CD14-positive monocyte (primary cell): ENCODE results near the gene FGFBP1. TPM values are rescaled to one million over a fixed set of nuclear protein-coding genes. Genes with fewer than 3 reads are reported as not detected.

Experiments used
- DNase-seq, 3 donors: peaks; one replicate each; pipeline ENCODE4 v3.0.0-alpha.2; 2011 to 2022
- H2AFZ ChIP-seq: 2 replicates; pipeline ENCODE4 v1.6.0; 2012; ENCODE audit warnings: mild to moderate bottlenecking, low read depth, low read length, inconsistent platforms; ENCODE audit not compliant: insufficient read depth, poor library complexity, severe bottlenecking
- H3K27ac ChIP-seq, 2 donors: 1 replicate in 1 of 2; 2 replicates in 1 of 2; pipeline ENCODE4 v1.5.1; 2012 to 2013; ENCODE audit warnings: low read length in 2 of 2, control low read depth in 1 of 2, inconsistent platforms in 1 of 2, low read depth in 1 of 2, mild to moderate bottlenecking in 1 of 2
- H3K27me3 ChIP-seq, 2 donors: one replicate each; pipeline versions ENCODE4 v1.6.0 to v1.6.1; 2011 to 2013; ENCODE audit warnings: low read length in 2 of 2; ENCODE audit not compliant: control insufficient read depth in 2 of 2, insufficient read depth in 2 of 2
- H3K36me3 ChIP-seq, 2 donors: replicated peaks in 1 of 2; 1 replicate in 1 of 2; 2 replicates in 1 of 2; pipeline versions ENCODE4 v1.5.1 to v1.6.1; 2012 to 2013; ENCODE audit warnings: low read length in 2 of 2, control low read depth in 1 of 2, inconsistent platforms in 1 of 2, mild to moderate bottlenecking in 1 of 2; ENCODE audit not compliant: insufficient read depth in 2 of 2, control insufficient read depth in 1 of 2
- H3K4me1 ChIP-seq, 2 donors: 1 replicate in 1 of 2; 2 replicates in 1 of 2; pipeline versions ENCODE4 v1.5.1 to v1.6.1; 2012 to 2013; ENCODE audit warnings: low read length in 2 of 2, control low read depth in 1 of 2, inconsistent platforms in 1 of 2, mild to moderate bottlenecking in 1 of 2, moderate library complexity in 1 of 2; ENCODE audit not compliant: insufficient read depth in 2 of 2, control insufficient read depth in 1 of 2
- H3K4me2 ChIP-seq: replicated peaks from 2 replicates; pipeline ENCODE3; 2012; ENCODE audit warnings: low read length, moderate library complexity, mild to moderate bottlenecking; ENCODE audit not compliant: poor library complexity, severe bottlenecking; ENCODE audit errors: extremely low read depth
- H3K4me3 ChIP-seq, 3 experiments: fragments of 200-600 bp in 1 of 3; sonication (generic) in 1 of 3; replicated peaks in 1 of 3; 1 replicate in 2 of 3; 2 replicates in 1 of 3; pipeline ENCODE4 v1.5.1; 2011 to 2013; ENCODE audit warnings: low read length in 3 of 3, mild to moderate bottlenecking in 3 of 3, control low read depth in 2 of 3, low read depth in 2 of 3, inconsistent platforms in 1 of 3, moderate library complexity in 1 of 3
- H3K79me2 ChIP-seq: 2 replicates; pipeline ENCODE4 v1.6.0; 2012; ENCODE audit warnings: mild to moderate bottlenecking, control low read depth, inconsistent platforms, low read length, moderate library complexity; ENCODE audit not compliant: insufficient read depth
- H3K9ac ChIP-seq: 2 replicates; pipeline ENCODE4 v1.6.0; 2017; ENCODE audit warnings: low read length, mild to moderate bottlenecking; ENCODE audit not compliant: insufficient read depth, poor library complexity, severe bottlenecking
- H3K9me3 ChIP-seq, 2 donors: replicated peaks in 1 of 2; 1 replicate in 1 of 2; 2 replicates in 1 of 2; pipeline versions ENCODE4 v1.5.1 to v1.6.1; 2012 to 2013; ENCODE audit warnings: low read length in 2 of 2, control low read depth in 1 of 2; ENCODE audit not compliant: control insufficient read depth in 1 of 2, insufficient read depth in 1 of 2
- H4K20me1 ChIP-seq: 2 replicates; pipeline ENCODE4 v1.6.0; 2012; ENCODE audit warnings: mild to moderate bottlenecking, low read length, control low read depth, moderate library complexity; ENCODE audit not compliant: insufficient read depth
- H3K27ac Mint-ChIP-seq, 7 donors: one replicate each; pipeline ENCODE4 v1.8.0; 2020; ENCODE audit warnings: mild to moderate bottlenecking in 7 of 7, mixed read lengths in 7 of 7, moderate library complexity in 6 of 7, inconsistent platforms in 2 of 7
- H3K27me3 Mint-ChIP-seq, 3 donors: one replicate each; pipeline ENCODE4 v1.8.0; 2021 to 2022; ENCODE audit warnings: low read depth in 3 of 3, mild to moderate bottlenecking in 3 of 3, mixed read lengths in 3 of 3, moderate library complexity in 3 of 3, inconsistent platforms in 1 of 3
- H3K36me3 Mint-ChIP-seq, 2 donors: one replicate each; pipeline ENCODE4 v1.8.0; 2020; ENCODE audit warnings: mixed read lengths in 2 of 2, inconsistent platforms in 1 of 2, mild to moderate bottlenecking in 1 of 2
- H3K4me1 Mint-ChIP-seq: one replicate; pipeline ENCODE4 v1.8.0; 2020; ENCODE audit warnings: mild to moderate bottlenecking, mixed read lengths
- H3K4me3 Mint-ChIP-seq, 2 donors: one replicate each; pipeline ENCODE4 v1.8.0; 2020; ENCODE audit warnings: mild to moderate bottlenecking in 2 of 2, mixed read lengths in 2 of 2, moderate library complexity in 1 of 2
- H3K9me3 Mint-ChIP-seq, 7 donors: one replicate each; pipeline ENCODE4 v1.8.0; 2020 to 2022; ENCODE audit warnings: mixed read lengths in 7 of 7, mild to moderate bottlenecking in 6 of 7, moderate library complexity in 6 of 7, inconsistent platforms in 2 of 7
- WGBS: methylation state at CpG from one replicate; pipeline ENCODE4 v1.1.5; 2013; ENCODE audit warnings: missing lambda C conversion rate; ENCODE audit not compliant: insufficient coverage; 5-methylcytosine and 5-hydroxymethylcytosine counted together
- intact Hi-C, 2 donors: fragments of 100-400 bp; cut with micrococcal nuclease; formaldehyde crosslinking; loops; one replicate each; pipeline versions ENCODE4 v1.15.0 to v1.15.1; 2023
- polyA plus RNA-seq, 3 donors: library from polyadenylated mRNA; depleted of rRNA in 1 of 3; unstranded in 2 of 3; stranded (reverse) in 1 of 3; fragments of 300-500 nt in 2 of 3; fragments of >200 nt in 1 of 3; fragmentation: Illumina TruSeq in 2 of 3; gene quantifications; 1 replicate in 2 of 3; 2 replicates in 1 of 3; pipeline ENCODE4 v1.2.3, GENCODE V29; 2012 to 2021
- TF ChIP-seq, protein P1 (sequence below): fragments of 200-600 bp; IDR thresholded peaks from one replicate; pipeline ENCODE4 v1.8.0; 2022; ENCODE audit warnings: antibody characterized with exemption, mild to moderate bottlenecking

Gene FGFBP1
- polyA plus RNA-seq, 3 donors: not detected

DNA sequence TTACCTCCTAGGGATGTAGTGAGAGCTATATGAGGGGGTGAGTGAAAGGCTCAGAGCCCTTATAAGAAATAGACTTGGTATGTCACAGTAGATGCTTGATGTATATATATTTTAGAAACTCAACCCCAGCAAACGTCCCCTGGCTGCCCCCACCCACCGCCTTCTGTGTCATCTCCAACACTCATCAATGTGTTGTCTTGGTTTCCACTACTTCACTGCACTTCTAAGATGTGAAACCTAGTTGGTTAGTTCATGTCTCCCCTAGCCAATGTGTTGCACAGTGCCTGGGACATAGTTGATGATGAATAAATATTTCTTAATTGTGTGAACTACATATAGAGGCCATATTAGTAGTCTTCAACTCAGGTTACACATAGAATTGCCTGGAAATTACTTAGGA is 20.0 kb upstream of the FGFBP1 start:
- Histone ChIP-seq H3K9me3 (no peaks in the 10 kb centered on the region), H3K79me2 (no peaks in the 10 kb centered on the region), H3K36me3 (no peaks in the 10 kb centered on the region), H3K9ac (no peak overlapping the region), H3K4me1 (peaks cover 15 to 19% of the 10 kb centered on the region in 2 donors), H4K20me1 (no peaks in the 10 kb centered on the region), H3K27me3 (no peaks in the 10 kb centered on the region), H3K4me2 (no peak overlapping the region), H3K27ac (no peak overlapping the region), H2AFZ (no peak overlapping the region), H3K4me3 (no peak overlapping the region)
- Mint-ChIP-seq H3K4me1 (peaks cover 19% of the 10 kb centered on the region), H3K27me3 (peaks cover 0 to under 1% (median 0%) of the 10 kb centered on the region in 3 donors), H3K27ac (no peak overlapping the region), H3K9me3 (peaks cover 5 to 9% (median 6%) of the 10 kb centered on the region in 7 donors), H3K4me3 (no peak overlapping the region), H3K36me3 (no peaks in the 10 kb centered on the region)
- DNase-seq: no peak
- intact Hi-C loops: loop anchor here (5.0 kb wide), 3 partner anchors 44 to 151 kb away; no protein-coding TSS in a partner anchor
- WGBS: no CpG with 5 or more reads among the region's 2 CpGs
- TF ChIP-seq, protein P1, sequence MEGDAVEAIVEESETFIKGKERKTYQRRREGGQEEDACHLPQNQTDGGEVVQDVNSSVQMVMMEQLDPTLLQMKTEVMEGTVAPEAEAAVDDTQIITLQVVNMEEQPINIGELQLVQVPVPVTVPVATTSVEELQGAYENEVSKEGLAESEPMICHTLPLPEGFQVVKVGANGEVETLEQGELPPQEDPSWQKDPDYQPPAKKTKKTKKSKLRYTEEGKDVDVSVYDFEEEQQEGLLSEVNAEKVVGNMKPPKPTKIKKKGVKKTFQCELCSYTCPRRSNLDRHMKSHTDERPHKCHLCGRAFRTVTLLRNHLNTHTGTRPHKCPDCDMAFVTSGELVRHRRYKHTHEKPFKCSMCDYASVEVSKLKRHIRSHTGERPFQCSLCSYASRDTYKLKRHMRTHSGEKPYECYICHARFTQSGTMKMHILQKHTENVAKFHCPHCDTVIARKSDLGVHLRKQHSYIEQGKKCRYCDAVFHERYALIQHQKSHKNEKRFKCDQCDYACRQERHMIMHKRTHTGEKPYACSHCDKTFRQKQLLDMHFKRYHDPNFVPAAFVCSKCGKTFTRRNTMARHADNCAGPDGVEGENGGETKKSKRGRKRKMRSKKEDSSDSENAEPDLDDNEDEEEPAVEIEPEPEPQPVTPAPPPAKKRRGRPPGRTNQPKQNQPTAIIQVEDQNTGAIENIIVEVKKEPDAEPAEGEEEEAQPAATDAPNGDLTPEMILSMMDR: no peak

DNA sequence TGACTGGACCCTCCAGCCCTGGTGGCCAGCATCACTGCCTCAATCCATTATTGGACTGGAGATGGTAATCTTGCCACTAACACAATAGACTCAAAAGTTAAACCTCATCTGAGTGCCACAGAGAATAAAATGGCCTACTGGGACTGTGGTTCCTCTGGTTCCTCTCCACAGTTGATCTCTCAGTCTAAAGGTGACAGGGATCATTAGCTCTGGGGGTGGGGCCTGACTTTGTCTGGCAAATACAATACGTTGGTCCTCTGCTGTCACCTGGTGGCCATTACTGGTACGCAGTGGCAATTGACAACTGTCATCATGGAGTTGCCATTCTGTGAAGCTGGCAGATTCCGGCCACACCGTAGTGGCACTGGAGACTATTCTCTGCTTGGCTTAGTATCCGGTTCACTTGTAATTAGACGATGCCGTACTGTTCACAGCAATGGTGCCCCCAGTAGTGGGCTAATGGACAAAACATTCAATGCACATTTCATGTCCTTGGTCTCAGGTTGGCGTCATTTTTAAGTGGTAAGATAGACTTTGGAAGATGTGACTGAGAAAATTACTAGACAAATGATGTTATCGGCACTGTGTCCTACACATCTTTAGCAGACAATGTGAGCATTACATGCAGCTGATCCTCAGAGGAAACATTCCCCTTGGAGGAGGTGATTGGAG is 17.8 kb upstream of the FGFBP1 start:
- Histone ChIP-seq H3K9me3 (no peaks in the 10 kb centered on the region), H3K27ac (no peak overlapping the region), H3K27me3 (no peaks in the 10 kb centered on the region), H3K4me3 (no peak overlapping the region), H3K79me2 (no peaks in the 10 kb centered on the region), H2AFZ (no peak overlapping the region), H3K4me2 (no peak overlapping the region), H3K4me1 (no peaks in the 10 kb centered on the region), H3K9ac (no peak overlapping the region), H4K20me1 (no peaks in the 10 kb centered on the region), H3K36me3 (no peaks in the 10 kb centered on the region)
- Mint-ChIP-seq H3K4me3 (no peak overlapping the region), H3K4me1 (peaks cover 4% of the 10 kb centered on the region), H3K9me3 (peaks cover 5 to 9% (median 6%) of the 10 kb centered on the region in 7 donors), H3K27ac (no peak overlapping the region), H3K27me3 (peaks cover 0 to 4% (median 3%) of the 10 kb centered on the region in 3 donors), H3K36me3 (no peaks in the 10 kb centered on the region)
- 61% methylated on average over 8 of the region's 9 CpGs for WGBS
- intact Hi-C loops: loop anchor here (1.0 to 5.0 kb wide), 4 partner anchors 46 to 149 kb away; no protein-coding TSS in a partner anchor
- TF ChIP-seq, protein P1: peak; percentile 91
- peak; percentile 72 to 88 (median 81) for DNase-seq
